Fibroblast of villous mesenchyme (primary cell): ENCODE data around the gene MINDY1. TPM values are rescaled to one million over a fixed set of nuclear protein-coding genes. Genes with fewer than 3 reads are reported as not detected.

Experiments
- DNase-seq: peaks from one replicate; pipeline ENCODE4 v3.0.0-alpha.2; 2010; ENCODE audit warnings: low read depth
- H3K4me3 ChIP-seq: 2 replicates; pipeline ENCODE4 v1.5.1; 2011; ENCODE audit warnings: low read depth, mild to moderate bottlenecking, low read length
- total RNA-seq: library from RNA; depleted of rRNA; stranded (reverse); fragments of >200 nt; gene quantifications from 2 replicates; pipeline ENCODE4 v1.2.3, GENCODE V29; 2012
- TF ChIP-seq, protein P1 (sequence below): IDR thresholded peaks from 2 replicates; pipeline ENCODE4 v1.5.1; 2012; ENCODE audit warnings: low read depth, mild to moderate bottlenecking, low read length; ENCODE audit not compliant: insufficient read depth

The MINDY1 gene
- total RNA-seq, 1 donor, result 10.8 TPM

DNA sequence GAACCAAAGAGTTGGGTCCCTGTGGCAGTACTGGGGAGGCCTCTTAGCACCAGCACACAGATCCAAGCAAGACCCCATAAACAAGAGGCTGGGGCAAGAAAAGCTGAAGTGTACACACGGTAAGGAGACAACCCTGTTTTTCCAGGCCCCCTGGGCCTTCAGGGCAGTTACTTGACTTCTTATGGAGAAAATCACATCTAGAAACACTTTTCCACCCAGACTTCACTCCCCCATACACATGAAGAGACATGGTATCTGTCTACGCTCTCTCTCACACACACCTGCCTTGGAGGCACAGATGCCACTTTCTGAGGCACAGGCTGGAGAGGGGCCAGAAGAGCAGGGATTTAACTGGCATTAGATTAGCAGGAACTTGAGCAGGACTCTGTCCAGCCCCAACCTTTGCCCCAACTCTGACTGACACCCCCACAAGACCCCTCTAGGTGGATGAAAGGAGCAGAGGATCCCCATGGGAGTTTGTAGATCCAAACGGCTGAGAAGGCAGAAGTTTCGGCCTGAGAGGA, 34.2 kb downstream of the MINDY1 start:
- peak overlapping the region; percentile 86 for H3K4me3 ChIP-seq
- TF ChIP-seq, protein P1, sequence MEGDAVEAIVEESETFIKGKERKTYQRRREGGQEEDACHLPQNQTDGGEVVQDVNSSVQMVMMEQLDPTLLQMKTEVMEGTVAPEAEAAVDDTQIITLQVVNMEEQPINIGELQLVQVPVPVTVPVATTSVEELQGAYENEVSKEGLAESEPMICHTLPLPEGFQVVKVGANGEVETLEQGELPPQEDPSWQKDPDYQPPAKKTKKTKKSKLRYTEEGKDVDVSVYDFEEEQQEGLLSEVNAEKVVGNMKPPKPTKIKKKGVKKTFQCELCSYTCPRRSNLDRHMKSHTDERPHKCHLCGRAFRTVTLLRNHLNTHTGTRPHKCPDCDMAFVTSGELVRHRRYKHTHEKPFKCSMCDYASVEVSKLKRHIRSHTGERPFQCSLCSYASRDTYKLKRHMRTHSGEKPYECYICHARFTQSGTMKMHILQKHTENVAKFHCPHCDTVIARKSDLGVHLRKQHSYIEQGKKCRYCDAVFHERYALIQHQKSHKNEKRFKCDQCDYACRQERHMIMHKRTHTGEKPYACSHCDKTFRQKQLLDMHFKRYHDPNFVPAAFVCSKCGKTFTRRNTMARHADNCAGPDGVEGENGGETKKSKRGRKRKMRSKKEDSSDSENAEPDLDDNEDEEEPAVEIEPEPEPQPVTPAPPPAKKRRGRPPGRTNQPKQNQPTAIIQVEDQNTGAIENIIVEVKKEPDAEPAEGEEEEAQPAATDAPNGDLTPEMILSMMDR, result no peak
- no peak for DNase-seq

DNA sequence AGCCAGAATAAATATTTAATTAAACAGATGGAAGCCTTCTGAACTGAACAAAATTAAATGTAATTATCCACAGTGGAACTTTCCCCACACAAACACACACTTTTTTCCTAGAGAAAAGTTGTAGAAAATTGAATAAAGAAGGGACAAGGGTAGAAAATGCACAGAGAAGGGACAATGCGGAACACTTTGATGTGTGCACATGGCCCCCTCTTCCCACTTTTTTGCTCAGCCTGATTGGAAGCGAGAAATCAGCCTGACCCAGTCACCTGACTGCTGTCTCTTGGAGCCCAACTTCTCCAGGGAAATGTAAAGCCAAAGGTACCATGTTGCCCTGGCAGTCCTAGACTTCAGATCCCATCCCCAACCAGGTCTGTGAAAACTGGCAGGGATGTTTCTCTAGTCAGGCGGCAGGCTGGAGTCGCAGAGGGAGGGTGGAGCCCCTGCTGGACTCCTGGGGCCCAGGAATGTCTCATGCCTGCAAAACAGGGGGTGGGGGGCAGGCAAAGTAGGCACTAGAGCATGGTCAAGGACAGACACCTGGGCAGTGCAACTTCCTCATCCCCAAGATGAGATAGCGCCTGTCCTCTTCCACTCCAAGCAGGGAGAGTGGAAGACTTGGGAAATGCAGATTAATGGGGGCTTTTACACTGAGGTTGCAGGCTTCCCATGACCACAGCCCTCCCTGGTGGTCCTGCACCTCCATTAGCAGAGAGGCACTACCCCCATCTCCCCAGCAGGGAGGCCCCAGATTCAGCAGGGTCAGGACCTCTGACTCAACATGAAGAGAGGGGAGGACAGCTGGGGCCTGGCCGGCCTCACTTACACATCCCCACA, 34.9 kb downstream of the MINDY1 start:
- peak; percentile 26 for DNase-seq
- peak overlapping the region; percentile 86 for H3K4me3 ChIP-seq

DNA sequence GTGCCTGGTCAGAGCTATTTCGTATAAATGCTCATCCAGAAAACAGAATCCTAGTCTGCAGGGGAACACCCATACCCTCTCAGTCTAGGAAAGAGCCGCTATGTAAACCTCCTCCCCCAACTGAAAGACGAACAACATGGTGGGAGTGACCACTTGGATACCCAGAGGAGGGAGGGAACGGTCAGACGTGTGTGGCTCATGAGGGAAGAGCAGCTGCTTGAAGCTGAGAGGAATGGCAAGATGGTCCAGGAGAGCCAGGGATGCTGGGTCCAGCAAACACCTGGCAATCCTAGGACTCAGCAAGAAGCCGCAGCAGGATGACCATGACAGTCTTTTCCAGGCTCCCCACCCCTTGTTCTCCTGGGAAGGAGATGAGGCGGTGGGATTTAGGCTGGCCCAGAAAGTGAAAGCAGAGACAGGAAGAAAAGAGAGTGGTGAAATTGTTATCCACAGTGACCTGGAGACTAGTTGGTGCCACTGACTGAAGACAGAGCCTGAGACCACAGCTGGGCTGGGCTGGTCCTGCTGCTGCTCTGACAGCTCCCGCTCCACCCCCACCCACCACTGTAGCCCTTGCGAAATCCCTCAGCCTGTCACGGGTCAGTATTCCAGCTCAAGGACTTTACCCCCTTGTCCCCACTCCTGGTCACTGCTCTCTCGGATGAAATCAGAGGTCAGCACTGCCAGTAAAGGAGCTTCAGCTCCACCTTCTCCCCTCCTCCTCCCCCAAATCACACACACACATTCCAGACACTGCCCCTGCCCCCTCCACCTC, 35.7 kb downstream of the MINDY1 start:
- DNase-seq, result peak; percentile 90
- H3K4me3 ChIP-seq, result peak overlapping the region; percentile 86
- TF ChIP-seq, protein P1, result no peak

More for the DNA sequence above, 34.9 kb downstream of the MINDY1 start:
- TF ChIP-seq, protein P1, result no peak

DNA sequence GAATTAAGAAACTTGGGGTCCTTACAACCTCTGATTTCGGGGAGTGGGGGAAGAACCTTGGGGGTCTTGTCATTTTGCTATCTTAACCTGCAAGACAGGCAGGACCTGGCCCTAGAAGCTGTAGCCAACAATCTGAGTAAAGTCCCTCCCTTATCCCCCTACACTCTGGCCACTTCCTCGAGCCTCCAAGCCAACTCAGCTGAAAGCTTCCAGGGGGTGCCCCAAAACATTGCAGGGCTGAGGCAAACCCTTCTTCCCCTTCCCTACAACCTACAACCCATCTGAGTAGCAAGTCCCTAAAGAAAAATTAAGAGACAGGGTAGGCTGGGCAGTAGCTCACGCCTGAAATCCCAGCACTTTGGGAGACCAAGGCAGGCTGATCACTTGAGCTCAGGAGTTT, 37.1 kb downstream of the MINDY1 start:
- no peak overlapping the region for H3K4me3 ChIP-seq
- DNase-seq, result no peak
- TF ChIP-seq, protein P1, result no peak

DNA sequence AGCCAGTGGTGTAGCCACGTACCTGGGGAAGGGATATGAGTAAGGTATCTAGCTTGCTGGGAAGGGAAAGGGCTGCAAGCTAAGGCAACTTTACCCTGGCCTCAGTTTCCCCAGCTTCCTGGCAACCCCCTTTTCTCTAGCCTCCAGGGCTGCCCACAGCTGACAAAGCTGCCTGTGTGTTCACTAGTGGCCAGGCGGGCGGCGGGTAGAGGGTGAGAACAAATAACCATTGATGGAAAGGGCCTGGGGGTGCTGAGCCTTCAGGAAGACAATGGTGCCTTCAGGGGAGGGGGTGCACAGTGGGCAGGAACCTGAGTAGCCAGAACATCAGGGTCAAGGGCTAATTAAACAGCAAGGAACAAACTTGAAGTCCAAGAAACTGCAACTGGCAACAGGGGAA, 38.2 kb downstream of the MINDY1 start:
- no peak for DNase-seq
- TF ChIP-seq, protein P1, result no peak
- no peak overlapping the region for H3K4me3 ChIP-seq

DNA sequence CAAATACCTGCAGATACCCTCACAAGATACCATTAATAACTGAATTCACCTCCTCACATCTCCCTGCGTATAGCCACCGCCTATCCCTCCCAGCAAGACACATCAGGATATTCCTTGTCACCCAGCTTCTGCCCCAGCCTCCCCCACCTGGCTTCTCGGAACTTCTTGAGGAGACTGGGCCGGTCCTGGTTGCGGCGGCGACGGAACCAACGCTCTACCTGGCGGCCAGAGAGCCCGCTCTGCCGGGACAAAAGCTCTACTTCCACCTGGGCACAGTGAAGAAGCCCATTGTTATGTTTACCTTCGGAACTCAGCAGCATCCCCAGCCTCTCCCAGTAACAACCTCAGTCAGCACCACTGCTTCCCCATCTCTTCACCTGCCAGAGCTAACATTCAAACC, 38.8 kb downstream of the MINDY1 start:
- no peak overlapping the region for H3K4me3 ChIP-seq
- no peak for DNase-seq
- TF ChIP-seq, protein P1, result no peak
